Endodermal cell (in vitro differentiated cells): ENCODE measurements around the gene GGN. TPM values are rescaled to one million over a fixed set of nuclear protein-coding genes. Genes with fewer than 3 reads are reported as not detected.

Experiments used
- DNase-seq: peaks from one replicate; pipeline ENCODE4 v3.0.0-alpha.2; 2017
- H3K27ac ChIP-seq: 2 replicates; pipeline ENCODE4 v1.5.1; 2013; ENCODE audit warnings: mild to moderate bottlenecking, low read depth, low read length, moderate library complexity
- H3K27me3 ChIP-seq: 2 replicates; pipeline ENCODE4 v1.6.1; 2013; ENCODE audit warnings: mild to moderate bottlenecking, low read length, moderate library complexity; ENCODE audit not compliant: insufficient read depth, control insufficient read depth, poor library complexity, severe bottlenecking
- H3K36me3 ChIP-seq: 2 replicates; pipeline ENCODE4 v1.7.0; 2013; ENCODE audit warnings: mild to moderate bottlenecking, low read length, moderate library complexity; ENCODE audit not compliant: control insufficient read depth, insufficient read depth
- H3K4me1 ChIP-seq: one replicate; pipeline ENCODE4 v1.7.0; 2013; ENCODE audit warnings: low read length; ENCODE audit not compliant: control insufficient read depth, insufficient read depth
- H3K4me3 ChIP-seq: 2 replicates; pipeline ENCODE4 v1.5.1; 2013; ENCODE audit warnings: mild to moderate bottlenecking, low read length, moderate library complexity
- H3K9ac ChIP-seq: 2 replicates; pipeline ENCODE4 v1.6.1; 2013; ENCODE audit warnings: mild to moderate bottlenecking, low read length, moderate library complexity; ENCODE audit not compliant: poor library complexity, severe bottlenecking; ENCODE audit errors: extremely low read depth
- H3K9me3 ChIP-seq: 2 replicates; pipeline ENCODE4 v1.6.1; 2013; ENCODE audit warnings: mild to moderate bottlenecking, low read length, moderate library complexity; ENCODE audit not compliant: control insufficient read depth
- H3K27ac Mint-ChIP-seq: 2 replicates; pipeline ENCODE4 v1.8.0; 2020; ENCODE audit warnings: mixed read lengths
- H3K27me3 Mint-ChIP-seq: 2 replicates; pipeline ENCODE4 v1.8.0; 2021; ENCODE audit warnings: mild to moderate bottlenecking, mixed read lengths; ENCODE audit not compliant: insufficient read depth
- H3K36me3 Mint-ChIP-seq: 2 replicates; pipeline ENCODE4 v1.8.0; 2020; ENCODE audit warnings: low read depth, mixed read lengths
- H3K4me1 Mint-ChIP-seq: 2 replicates; pipeline ENCODE4 v1.8.0; 2020; ENCODE audit warnings: mixed read lengths
- H3K4me3 Mint-ChIP-seq: 2 replicates; pipeline ENCODE4 v1.8.0; 2020; ENCODE audit warnings: mild to moderate bottlenecking, moderate library complexity, mixed read lengths
- H3K9me3 Mint-ChIP-seq: 2 replicates; pipeline ENCODE4 v1.8.0; 2020; ENCODE audit warnings: mild to moderate bottlenecking, mixed read lengths
- WGBS, 2 experiments: methylation state at CpG; one replicate each; pipeline versions ENCODE4 v1.1.5 to v1.1.7; 2013; ENCODE audit warnings: missing lambda C conversion rate in 2 of 2, mixed read lengths in 1 of 2; ENCODE audit not compliant: insufficient coverage in 1 of 2, insufficient read length in 1 of 2; 5-methylcytosine and 5-hydroxymethylcytosine counted together
- total RNA-seq, 2 donors: library from RNA; stranded (reverse); fragmentation: NEBNext Ultra II Directional in 1 of 2; extraction: Animal tissue kit (Norgen Biotek cat#: 25700) in 1 of 2; gene quantifications; 2 replicates in 1 of 2; 3 replicates in 1 of 2; pipeline ENCODE4 v1.2.1, GENCODE V29; 2021
- TF ChIP-seq, protein P1 (sequence below): fragments of 200-600 bp; sonication (generic); conservative IDR thresholded peaks from 2 replicates; pipeline ENCODE4 v1.5.0; 2021; ENCODE audit warnings: antibody characterized with exemption, mild to moderate bottlenecking

GGN gene
- total RNA-seq, 2 donors from 2014 or later = 0.99 to 2.1 TPM

DNA sequence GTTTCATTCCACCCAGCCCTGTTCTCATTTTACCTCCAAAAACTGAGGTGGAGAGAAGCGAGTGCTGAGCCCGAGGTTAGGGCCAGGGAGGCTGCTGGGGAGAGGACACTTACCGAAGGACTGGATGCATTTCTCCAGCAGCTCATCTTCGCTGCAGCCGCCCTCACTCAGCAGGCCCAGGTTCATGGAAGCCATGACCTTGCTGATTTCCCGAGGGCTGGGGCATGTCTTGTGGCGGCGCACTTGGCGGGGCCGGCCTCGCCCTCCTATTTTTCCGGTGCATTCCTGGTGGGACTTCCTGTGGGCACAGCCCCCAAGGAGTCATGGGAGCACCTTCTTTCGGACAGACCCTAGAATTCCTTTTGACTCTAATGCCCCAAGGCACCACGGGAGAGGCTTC lies 34.0 kb upstream of the GGN start:
- Histone ChIP-seq H3K36me3 (no peaks in the 10 kb centered on the region), H3K27ac (no peak overlapping the region), H3K9ac (no peak overlapping the region), H3K9me3 (no peaks in the 10 kb centered on the region), H3K4me1 (no peaks in the 10 kb centered on the region), H3K4me3 (no peak overlapping the region), H3K27me3 (peaks cover 33% of the 10 kb centered on the region)
- no peaks in the 10 kb centered on the region for H3K9me3 Mint-ChIP-seq
- no peak for DNase-seq
- peaks cover 9% of the 10 kb centered on the region for H3K4me1 Mint-ChIP-seq
- H3K27ac Mint-ChIP-seq = no peak overlapping the region
- peaks cover 36% of the 10 kb centered on the region for H3K27me3 Mint-ChIP-seq
- TF ChIP-seq, protein P1, sequence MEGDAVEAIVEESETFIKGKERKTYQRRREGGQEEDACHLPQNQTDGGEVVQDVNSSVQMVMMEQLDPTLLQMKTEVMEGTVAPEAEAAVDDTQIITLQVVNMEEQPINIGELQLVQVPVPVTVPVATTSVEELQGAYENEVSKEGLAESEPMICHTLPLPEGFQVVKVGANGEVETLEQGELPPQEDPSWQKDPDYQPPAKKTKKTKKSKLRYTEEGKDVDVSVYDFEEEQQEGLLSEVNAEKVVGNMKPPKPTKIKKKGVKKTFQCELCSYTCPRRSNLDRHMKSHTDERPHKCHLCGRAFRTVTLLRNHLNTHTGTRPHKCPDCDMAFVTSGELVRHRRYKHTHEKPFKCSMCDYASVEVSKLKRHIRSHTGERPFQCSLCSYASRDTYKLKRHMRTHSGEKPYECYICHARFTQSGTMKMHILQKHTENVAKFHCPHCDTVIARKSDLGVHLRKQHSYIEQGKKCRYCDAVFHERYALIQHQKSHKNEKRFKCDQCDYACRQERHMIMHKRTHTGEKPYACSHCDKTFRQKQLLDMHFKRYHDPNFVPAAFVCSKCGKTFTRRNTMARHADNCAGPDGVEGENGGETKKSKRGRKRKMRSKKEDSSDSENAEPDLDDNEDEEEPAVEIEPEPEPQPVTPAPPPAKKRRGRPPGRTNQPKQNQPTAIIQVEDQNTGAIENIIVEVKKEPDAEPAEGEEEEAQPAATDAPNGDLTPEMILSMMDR = no peak
- no peaks in the 10 kb centered on the region for H3K36me3 Mint-ChIP-seq
- WGBS, 2 experiments = 89% methylated on average over 4 to 14 of the region's 14 CpGs
- no peak overlapping the region for H3K4me3 Mint-ChIP-seq

DNA sequence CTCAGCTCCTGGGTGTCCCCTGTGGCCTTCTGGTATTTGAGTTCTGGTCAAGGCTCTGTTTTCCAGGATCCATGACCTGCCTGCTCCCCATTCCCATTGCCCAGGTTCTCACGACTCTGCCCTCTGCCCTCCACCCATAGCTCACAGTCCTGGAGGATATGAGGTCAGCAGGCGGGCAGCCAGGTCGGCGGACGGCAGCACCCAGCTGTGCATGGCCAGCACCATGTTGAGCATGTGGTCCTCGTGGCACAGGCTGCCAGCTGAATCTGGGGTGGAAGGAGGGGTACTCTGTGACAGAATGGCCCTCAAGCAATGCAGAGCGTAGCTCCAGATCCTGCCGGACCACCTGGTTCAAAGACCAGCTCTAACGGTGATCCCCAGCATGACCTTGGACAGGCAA lies 33.1 kb upstream of the GGN start:
- H3K36me3 Mint-ChIP-seq = no peaks in the 10 kb centered on the region
- 89 to 97% methylated on average over 5 to 9 of the region's 9 CpGs for WGBS, 2 experiments
- H3K4me3 ChIP-seq = no peak overlapping the region
- H3K9me3 ChIP-seq = no peaks in the 10 kb centered on the region
- H3K4me1 Mint-ChIP-seq = peaks cover 9% of the 10 kb centered on the region
- H3K9me3 Mint-ChIP-seq = no peaks in the 10 kb centered on the region
- peaks cover 36% of the 10 kb centered on the region for H3K27me3 Mint-ChIP-seq
- TF ChIP-seq, protein P1 = no peak
- no peak overlapping the region for H3K4me3 Mint-ChIP-seq
- no peak overlapping the region for H3K27ac Mint-ChIP-seq
- no peaks in the 10 kb centered on the region for H3K36me3 ChIP-seq
- H3K27ac ChIP-seq = no peak overlapping the region
- no peak for DNase-seq
- H3K4me1 ChIP-seq = no peaks in the 10 kb centered on the region
- no peak overlapping the region for H3K9ac ChIP-seq
- peaks cover 33% of the 10 kb centered on the region for H3K27me3 ChIP-seq

DNA sequence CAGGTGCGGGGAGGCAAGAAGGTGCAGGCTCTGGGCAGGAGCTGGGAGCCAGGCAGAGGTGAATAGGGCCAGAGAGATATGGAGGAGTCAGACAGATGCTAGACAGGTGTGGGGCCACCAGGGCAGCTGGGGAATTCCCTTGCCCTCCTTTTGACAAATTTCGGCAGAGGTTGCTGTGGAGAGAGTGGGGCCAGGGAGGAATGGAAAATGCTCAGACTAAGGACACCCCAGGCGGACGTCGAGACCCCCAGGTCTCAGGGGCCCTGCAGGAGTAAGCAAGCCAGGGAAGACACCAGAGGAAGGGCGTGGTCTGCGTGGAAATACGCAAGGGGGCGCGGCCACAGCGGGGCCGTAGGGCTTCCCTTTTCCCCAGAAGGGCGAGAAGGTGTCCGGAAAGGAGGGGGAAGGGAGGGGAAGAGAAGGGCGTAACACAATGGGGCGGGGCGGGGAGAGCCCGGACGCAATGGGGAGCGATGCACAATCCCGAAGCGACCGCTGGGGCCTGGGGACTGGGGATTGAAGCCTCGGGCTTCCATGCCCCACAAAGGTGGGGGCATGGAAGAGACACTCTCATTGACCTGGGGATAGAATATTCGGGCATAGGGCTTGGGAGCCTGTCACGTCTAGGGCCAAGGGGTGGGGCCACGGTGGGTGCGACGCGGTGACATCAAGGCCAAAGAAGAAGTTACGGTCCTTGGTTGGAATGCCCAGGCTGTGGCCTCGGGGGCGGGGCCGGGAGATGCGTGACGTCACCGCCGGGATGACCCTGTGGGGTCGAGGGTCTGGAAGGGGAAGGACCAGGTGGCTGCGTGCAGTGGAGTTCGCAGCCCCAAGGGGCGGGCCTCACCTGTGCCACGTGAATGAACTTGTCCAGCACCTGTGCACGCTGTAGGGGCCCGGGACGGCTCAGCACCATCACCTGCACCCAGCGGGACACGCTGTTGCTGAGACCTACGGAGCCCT lies 30.0 kb upstream of the GGN start:
- Histone ChIP-seq H3K9me3 (no peaks in the 10 kb centered on the region), H3K27me3 (peaks cover 50% of the 10 kb centered on the region), H3K27ac (no peak overlapping the region), H3K4me1 (no peaks in the 10 kb centered on the region), H3K9ac (peak overlapping the region; percentile 3), H3K4me3 (peak overlapping the region; percentile 72), H3K36me3 (no peaks in the 10 kb centered on the region)
- H3K4me1 Mint-ChIP-seq = peaks cover 9% of the 10 kb centered on the region
- peak; percentile 93 for DNase-seq
- peak overlapping the region; percentile 74 for H3K4me3 Mint-ChIP-seq
- no peaks in the 10 kb centered on the region for H3K36me3 Mint-ChIP-seq
- TF ChIP-seq, protein P1 = peak; percentile 55
- H3K27ac Mint-ChIP-seq = peak overlapping the region; percentile 91
- peaks cover 45% of the 10 kb centered on the region for H3K27me3 Mint-ChIP-seq
- 10 to 28% methylated on average over 8 to 49 of the region's 49 CpGs for WGBS, 2 experiments
- H3K9me3 Mint-ChIP-seq = no peaks in the 10 kb centered on the region
